GM12801 (cell line): ENCODE data around the gene TRAF3.

ENCODE experiments used
- CTCF ChIP-seq: IDR thresholded peaks from one replicate; pipeline ENCODE4 v1.5.1; 2011; ENCODE audit warnings: control low read depth; ENCODE audit not compliant: insufficient read length; ENCODE audit errors: extremely low read depth

Gene TRAF3

GRCh38 chr14:102775855-102776760 lies 1.1 kb upstream of the TRAF3 start:
- no peak for TF ChIP-seq CTCF

GRCh38 chr14:102777711-102778337 lies 575 bp downstream of the TRAF3 start:
- no peak for TF ChIP-seq CTCF

- no peak for TF ChIP-seq CTCF
These were observed 1.3 kb downstream of the TRAF3 start for GRCh38 chr14:102778338-102779083.

GRCh38 chr14:102779084-102779462 lies 1.8 kb downstream of the TRAF3 start:
- no peak for TF ChIP-seq CTCF

GRCh38 chr14:102779574-102780315 lies 2.5 kb downstream of the TRAF3 start:
- TF ChIP-seq CTCF: no peak

GRCh38 chr14:102781063-102781462 lies 3.8 kb downstream of the TRAF3 start:
- TF ChIP-seq CTCF: no peak
